Calu3 (cell line): ENCODE measurements around the gene FPGS. TPM values are rescaled to one million over a fixed set of nuclear protein-coding genes. Genes with fewer than 3 reads are reported as not detected.

Experiments
- BruUV-seq: library from RNA; stranded (reverse); fragments of 400-500 nt; replicated peaks from 2 replicates; lab custom pipeline; 2021; lab: Mats Ljungman, UMichigan
- CTCF ChIA-PET: fragments of 300-600 bp; sonication (Branson Sonifier 250); formaldehyde crosslinking; loops from one replicate; lab custom pipeline; 2022; ENCODE audit warnings: antibody characterized with exemption; lab: Charles Lee
- DNase-seq: peaks from one replicate; pipeline ENCODE4 v3.0.0; 2022
- H3K27ac Mint-ChIP-seq: one replicate; pipeline ENCODE4 v1.8.0; 2022; ENCODE audit warnings: mixed read lengths; ENCODE audit not compliant: unreplicated experiment
- H3K27me3 Mint-ChIP-seq: one replicate; pipeline ENCODE4 v1.8.0; 2022; ENCODE audit warnings: mixed read lengths; ENCODE audit not compliant: unreplicated experiment
- H3K36me3 Mint-ChIP-seq: one replicate; pipeline ENCODE4 v1.8.0; 2022; ENCODE audit warnings: mild to moderate bottlenecking, moderate library complexity, mixed read lengths; ENCODE audit not compliant: insufficient read depth, unreplicated experiment
- H3K4me1 Mint-ChIP-seq: one replicate; pipeline ENCODE4 v1.8.0; 2022; ENCODE audit warnings: mild to moderate bottlenecking, low read depth, mixed read lengths; ENCODE audit not compliant: unreplicated experiment
- H3K4me3 Mint-ChIP-seq: one replicate; pipeline ENCODE4 v1.8.0; 2022; ENCODE audit warnings: mild to moderate bottlenecking, low read depth, moderate library complexity, mixed read lengths; ENCODE audit not compliant: unreplicated experiment
- H3K9me3 Mint-ChIP-seq: one replicate; pipeline ENCODE4 v1.8.0; 2022; ENCODE audit warnings: low read depth, mixed read lengths; ENCODE audit not compliant: unreplicated experiment
- intact Hi-C: fragments of 100-400 bp; cut with micrococcal nuclease; formaldehyde crosslinking; loops from one replicate; pipeline ENCODE4 v1.10.0; 2022; ENCODE audit not compliant: unreplicated experiment
- total RNA-seq: library from RNA; stranded (reverse); gene quantifications from 2 replicates; pipeline ENCODE4 v1.2.3, GENCODE V29; 2022
- TF ChIP-seq, protein P1 (sequence below): fragments of 200-600 bp; IDR thresholded peaks from one replicate; pipeline ENCODE4 v1.8.0; 2022; ENCODE audit warnings: antibody characterized with exemption; ENCODE audit not compliant: unreplicated experiment

The FPGS gene
- total RNA-seq, 1 experiment from 2014 or later, result 75.2 TPM

GRCh38 chr9:127768698-127769097 is 34.0 kb upstream of the FPGS start:
- H3K27ac Mint-ChIP-seq, result no peak overlapping the region
- H3K9me3 Mint-ChIP-seq, result no peaks in the 10 kb centered on the region
- DNase-seq, result no peak
- CTCF ChIA-PET, result no interaction called here
- no peaks in the 10 kb centered on the region for H3K4me1 Mint-ChIP-seq
- H3K27me3 Mint-ChIP-seq, result peaks cover 58% of the 10 kb centered on the region
- no peak overlapping the region for H3K4me3 Mint-ChIP-seq
- TF ChIP-seq, protein P1, sequence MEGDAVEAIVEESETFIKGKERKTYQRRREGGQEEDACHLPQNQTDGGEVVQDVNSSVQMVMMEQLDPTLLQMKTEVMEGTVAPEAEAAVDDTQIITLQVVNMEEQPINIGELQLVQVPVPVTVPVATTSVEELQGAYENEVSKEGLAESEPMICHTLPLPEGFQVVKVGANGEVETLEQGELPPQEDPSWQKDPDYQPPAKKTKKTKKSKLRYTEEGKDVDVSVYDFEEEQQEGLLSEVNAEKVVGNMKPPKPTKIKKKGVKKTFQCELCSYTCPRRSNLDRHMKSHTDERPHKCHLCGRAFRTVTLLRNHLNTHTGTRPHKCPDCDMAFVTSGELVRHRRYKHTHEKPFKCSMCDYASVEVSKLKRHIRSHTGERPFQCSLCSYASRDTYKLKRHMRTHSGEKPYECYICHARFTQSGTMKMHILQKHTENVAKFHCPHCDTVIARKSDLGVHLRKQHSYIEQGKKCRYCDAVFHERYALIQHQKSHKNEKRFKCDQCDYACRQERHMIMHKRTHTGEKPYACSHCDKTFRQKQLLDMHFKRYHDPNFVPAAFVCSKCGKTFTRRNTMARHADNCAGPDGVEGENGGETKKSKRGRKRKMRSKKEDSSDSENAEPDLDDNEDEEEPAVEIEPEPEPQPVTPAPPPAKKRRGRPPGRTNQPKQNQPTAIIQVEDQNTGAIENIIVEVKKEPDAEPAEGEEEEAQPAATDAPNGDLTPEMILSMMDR, result no peak
- intact Hi-C loops, result no loop called here
- H3K36me3 Mint-ChIP-seq, result peaks cover 13% of the 10 kb centered on the region
- BruUV-seq, result no TSS peak

GRCh38 chr9:127769101-127769500 is 33.6 kb upstream of the FPGS start:
- no peak for DNase-seq
- no TSS peak for BruUV-seq
- no peaks in the 10 kb centered on the region for H3K4me1 Mint-ChIP-seq
- CTCF ChIA-PET, result no interaction called here
- H3K36me3 Mint-ChIP-seq, result peaks cover 13% of the 10 kb centered on the region
- no peak overlapping the region for H3K4me3 Mint-ChIP-seq
- intact Hi-C loops, result no loop called here
- peaks cover 58% of the 10 kb centered on the region for H3K27me3 Mint-ChIP-seq
- no peak overlapping the region for H3K27ac Mint-ChIP-seq
- no peaks in the 10 kb centered on the region for H3K9me3 Mint-ChIP-seq
- TF ChIP-seq, protein P1, result no peak

DNA sequence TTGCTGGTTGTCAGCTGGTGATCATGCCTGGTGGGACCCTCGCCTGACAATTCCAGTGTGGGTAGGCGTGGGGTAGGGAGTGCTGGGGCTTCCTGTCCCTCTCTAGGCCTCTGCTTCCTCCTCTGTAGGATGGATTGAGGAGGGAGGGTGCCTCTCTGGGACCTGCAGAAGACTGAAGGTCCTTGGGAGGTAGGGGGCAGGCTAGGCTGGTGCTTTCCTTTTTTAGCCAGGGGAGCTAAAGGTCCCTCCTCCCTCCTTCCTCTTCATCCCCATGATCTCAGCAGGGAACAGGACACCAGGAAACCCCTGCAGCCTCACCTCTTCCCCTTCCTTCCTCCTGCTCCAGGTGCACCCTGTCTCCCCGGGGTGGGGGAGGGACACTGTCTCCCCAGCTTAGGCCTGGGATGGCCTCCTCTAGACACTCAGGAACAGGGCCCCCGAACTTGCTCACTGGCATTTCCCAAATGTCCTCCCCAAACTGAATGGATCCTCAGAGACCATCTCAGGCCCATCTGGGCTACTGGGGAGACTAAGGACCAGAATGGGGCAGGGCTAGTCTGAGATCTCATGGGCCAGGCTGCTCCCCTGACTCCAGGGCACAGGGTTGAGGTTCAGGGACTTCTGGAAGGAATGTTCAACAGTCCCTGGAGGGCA is 32.6 kb upstream of the FPGS start:
- Mint-ChIP-seq H3K36me3 (peaks cover 13% of the 10 kb centered on the region), H3K4me3 (peak overlapping the region; percentile 82), H3K27ac (no peak overlapping the region), H3K9me3 (no peaks in the 10 kb centered on the region), H3K4me1 (no peaks in the 10 kb centered on the region), H3K27me3 (peaks cover 56% of the 10 kb centered on the region)
- no TSS peak for BruUV-seq
- TF ChIP-seq, protein P1, result no peak
- CTCF ChIA-PET, result no interaction called here
- intact Hi-C loops, result no loop called here
- no peak for DNase-seq

GRCh38 chr9:127770583-127770904 is 32.1 kb upstream of the FPGS start:
- TF ChIP-seq, protein P1, result no peak
- no peak for DNase-seq
- Mint-ChIP-seq H3K27me3 (peaks cover 52% of the 10 kb centered on the region), H3K27ac (no peak overlapping the region), H3K9me3 (no peaks in the 10 kb centered on the region), H3K4me1 (no peaks in the 10 kb centered on the region), H3K4me3 (peak overlapping the region; percentile 82), H3K36me3 (peaks cover 13% of the 10 kb centered on the region)
- CTCF ChIA-PET, result interaction anchor here (0.8 to 1.1 kb wide), 5 partner anchors 14 to 265 kb away, joined by 3 to 10 read pairs (median 3); partner anchors contain the start of gene TOR2A
- intact Hi-C loops, result no loop called here
- BruUV-seq, result no TSS peak
